Colonic mucosa (tissue), 4 donors: Measurements from ENCODE around the gene CERS4. TPM values are rescaled to one million over a fixed set of nuclear protein-coding genes. Genes with fewer than 3 reads are reported as not detected.
"Not testable (repeated sequence)": the region's sequence is repeated elsewhere in the genome, so short reads cannot be mapped to it uniquely, and the experiment has no call there.

Source experiments
- DNase-seq: peaks from one replicate; pipeline ENCODE4 v3.0.0-alpha.2; 2020
- H3K27ac ChIP-seq: fragments of 200-600 bp; one replicate; pipeline ENCODE4 v1.8.0; 2021
- H3K27me3 ChIP-seq: fragments of 200-600 bp; one replicate; pipeline ENCODE4 v1.8.0; 2021
- H3K36me3 ChIP-seq: fragments of 200-600 bp; one replicate; pipeline ENCODE4 v1.8.0; 2021
- H3K4me1 ChIP-seq: fragments of 200-600 bp; one replicate; pipeline ENCODE4 v1.8.0; 2021; ENCODE audit warnings: mild to moderate bottlenecking
- H3K4me3 ChIP-seq: fragments of 200-600 bp; one replicate; pipeline ENCODE4 v1.8.0; 2021
- H3K9ac ChIP-seq, 2 donors: one replicate each; pipeline ENCODE4 v1.7.0; 2013; ENCODE audit warnings: control low read depth in 2 of 2, low read depth in 2 of 2, low read length in 2 of 2
- H3K9me3 ChIP-seq: fragments of 200-600 bp; one replicate; pipeline ENCODE4 v1.8.0; 2021
- CTCF ChIP-seq: fragments of 200-600 bp; IDR thresholded peaks from one replicate; pipeline ENCODE4 v1.8.0; 2022; ENCODE audit warnings: antibody characterized with exemption, mild to moderate bottlenecking
- intact Hi-C: fragments of 100-400 bp; cut with DNase I; formaldehyde crosslinking; loops from one replicate; pipeline ENCODE4 v1.14.1; 2022
- total RNA-seq, 2 donors: library from RNA; stranded (reverse); fragmentation: NEBNext Ultra II Directional in 1 of 2; extraction: Animal tissue kit (Norgen Biotek cat#: 25700) in 1 of 2; gene quantifications; one replicate each; pipeline ENCODE4 v1.2.1, GENCODE V29; 2021
- donor health status: healthy.
- donor health status: DM: no; HTN: no; CAD: no.
- donor health status: DM: no; HTN: no; CAD: no.

Gene CERS4
- total RNA-seq, 2 donors from 2014 or later = 2.9 to 5.3 TPM

GRCh38 chr19:8261347-8261746 is 52.2 kb downstream of the CERS4 start:
- H3K27me3 ChIP-seq = no peaks in the 10 kb centered on the region
- H3K36me3 ChIP-seq = no peaks in the 10 kb centered on the region
- TF ChIP-seq CTCF = no peak
- no peaks in the 10 kb centered on the region for H3K9me3 ChIP-seq
- no peak overlapping the region for H3K9ac ChIP-seq
- intact Hi-C loops = no loop called here
- H3K4me3 ChIP-seq = no peak overlapping the region
- no peak overlapping the region for H3K27ac ChIP-seq
- H3K4me1 ChIP-seq = no peaks in the 10 kb centered on the region
- DNase-seq = no peak

GRCh38 chr19:8261881-8262280 is 52.7 kb downstream of the CERS4 start:
- Histone ChIP-seq H3K9me3 (no peaks in the 10 kb centered on the region), H3K27me3 (no peaks in the 10 kb centered on the region), H3K36me3 (no peaks in the 10 kb centered on the region), H3K4me1 (no peaks in the 10 kb centered on the region), H3K9ac (no peak overlapping the region), H3K4me3 (no peak overlapping the region), H3K27ac (no peak overlapping the region)
- intact Hi-C loops = no loop called here
- DNase-seq = no peak
- TF ChIP-seq CTCF = no peak

- intact Hi-C loops = no loop called here
- H3K27ac ChIP-seq = no peak overlapping the region
- H3K27me3 ChIP-seq = no peaks in the 10 kb centered on the region
- no peaks in the 10 kb centered on the region for H3K9me3 ChIP-seq
- no peaks in the 10 kb centered on the region for H3K4me1 ChIP-seq
- no peak overlapping the region for H3K4me3 ChIP-seq
- no peaks in the 10 kb centered on the region for H3K36me3 ChIP-seq
- no peak for DNase-seq
- no peak overlapping the region for H3K9ac ChIP-seq
- no peak for TF ChIP-seq CTCF
These were observed 53.3 kb downstream of the CERS4 start for GRCh38 chr19:8262431-8262830.

GRCh38 chr19:8264248-8264647 is 55.1 kb downstream of the CERS4 start:
- H3K27ac ChIP-seq, DNase-seq, H3K4me3 ChIP-seq, H3K4me1 ChIP-seq, H3K36me3 ChIP-seq, intact Hi-C loops, H3K27me3 ChIP-seq, H3K9ac ChIP-seq, H3K9me3 ChIP-seq: not testable (repeated sequence)

GRCh38 chr19:8265872-8266271 is 56.7 kb downstream of the CERS4 start:
- Histone ChIP-seq H3K9me3 (no peaks in the 10 kb centered on the region), H3K9ac (no peak overlapping the region), H3K27me3 (no peaks in the 10 kb centered on the region), H3K36me3 (no peaks in the 10 kb centered on the region), H3K27ac (no peak overlapping the region), H3K4me3 (no peak overlapping the region), H3K4me1 (no peaks in the 10 kb centered on the region)
- intact Hi-C loops = no loop called here
- TF ChIP-seq CTCF = no peak
- DNase-seq = no peak

GRCh38 chr19:8269724-8270123 is 60.6 kb downstream of the CERS4 start:
- TF ChIP-seq CTCF = no peak
- no peak for DNase-seq
- intact Hi-C loops = loop anchor here (5.0 kb wide), 1 partner anchor 53 kb away; the partner anchor contains the start of genes NDUFA7 and RPS28
- Histone ChIP-seq H3K27me3 (no peaks in the 10 kb centered on the region), H3K4me1 (no peaks in the 10 kb centered on the region), H3K9ac (peak overlapping the region in 1 of 2 donors; percentile 7), H3K4me3 (no peak overlapping the region), H3K27ac (no peak overlapping the region), H3K36me3 (no peaks in the 10 kb centered on the region), H3K9me3 (no peaks in the 10 kb centered on the region)

GRCh38 chr19:8276508-8276907 is 67.3 kb downstream of the CERS4 start:
- H3K9ac ChIP-seq, H3K27ac ChIP-seq, H3K4me3 ChIP-seq, intact Hi-C loops, H3K27me3 ChIP-seq, H3K9me3 ChIP-seq, H3K36me3 ChIP-seq, DNase-seq, H3K4me1 ChIP-seq: not testable (repeated sequence)

GRCh38 chr19:8291337-8291736 is 82.2 kb downstream of the CERS4 start:
- DNase-seq, H3K9ac ChIP-seq, H3K36me3 ChIP-seq, H3K9me3 ChIP-seq, H3K27ac ChIP-seq, H3K4me3 ChIP-seq, H3K4me1 ChIP-seq, H3K27me3 ChIP-seq, intact Hi-C loops: not testable (repeated sequence)
